K562 (cell line): ENCODE results near the gene CHRM3.

ENCODE experiments used
- HCFC1 ChIP-seq: IDR thresholded peaks from 2 replicates; pipeline ENCODE4 v1.6.1; 2012; ENCODE audit warnings: low read depth, low read length, improper control_type of control experiment
- ZFP30 ChIP-seq: fragments of 250-450 bp; sonication (Bioruptor Pico); IDR thresholded peaks from 2 replicates; pipeline ENCODE4 v1.8.0; 2022; ENCODE audit warnings: moderate library complexity, mild to moderate bottlenecking, inconsistent platforms, borderline replicate concordance
- TF ChIP-seq, protein P1 (sequence below), 3 experiments: IDR thresholded peaks in 2 of 3; conservative IDR thresholded peaks in 1 of 3; 2 replicates each; pipeline ENCODE4 v1.5.1; 2011 to 2012; ENCODE audit warnings: low read length in 3 of 3, mild to moderate bottlenecking in 3 of 3, control low read depth in 2 of 3, improper control_type of control experiment in 1 of 3, inconsistent platforms in 1 of 3, low read depth in 1 of 3, mixed read lengths in 1 of 3, moderate library complexity in 1 of 3; ENCODE audit not compliant: insufficient read depth in 2 of 3
- TF ChIP-seq, protein P2 (sequence below): fragments of 250-450 bp; sonication (Bioruptor Pico); IDR thresholded peaks from 2 replicates; pipeline ENCODE4 v1.5.0; 2020; ENCODE audit warnings: mild to moderate bottlenecking
- TF ChIP-seq, protein P3 (sequence below): fragments of 250-450 bp; sonication (Bioruptor Pico); IDR thresholded peaks from 2 replicates; pipeline ENCODE4 v1.5.0; 2021; ENCODE audit warnings: mild to moderate bottlenecking, moderate library complexity

DNA sequence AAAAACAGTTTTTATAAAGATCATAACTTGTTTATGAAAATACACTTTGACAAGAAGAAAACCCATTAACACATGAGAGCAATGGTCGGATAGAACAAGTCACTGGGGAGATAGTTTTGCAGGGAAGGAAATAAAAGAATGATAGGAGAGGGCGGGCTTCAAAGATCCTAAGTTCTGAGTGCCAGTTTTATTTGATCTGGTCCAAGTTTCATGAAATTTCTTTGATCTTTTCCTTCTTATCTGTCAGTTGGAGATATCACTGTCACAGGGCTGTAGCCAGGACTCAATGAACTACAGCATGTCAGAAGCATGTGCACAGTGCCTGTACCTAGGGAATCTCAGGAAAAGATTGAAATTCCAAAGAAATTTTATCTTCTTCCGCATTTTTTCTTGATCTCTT lies 36.5 kb downstream of the CHRM3 start:
- TF ChIP-seq, protein P1, sequence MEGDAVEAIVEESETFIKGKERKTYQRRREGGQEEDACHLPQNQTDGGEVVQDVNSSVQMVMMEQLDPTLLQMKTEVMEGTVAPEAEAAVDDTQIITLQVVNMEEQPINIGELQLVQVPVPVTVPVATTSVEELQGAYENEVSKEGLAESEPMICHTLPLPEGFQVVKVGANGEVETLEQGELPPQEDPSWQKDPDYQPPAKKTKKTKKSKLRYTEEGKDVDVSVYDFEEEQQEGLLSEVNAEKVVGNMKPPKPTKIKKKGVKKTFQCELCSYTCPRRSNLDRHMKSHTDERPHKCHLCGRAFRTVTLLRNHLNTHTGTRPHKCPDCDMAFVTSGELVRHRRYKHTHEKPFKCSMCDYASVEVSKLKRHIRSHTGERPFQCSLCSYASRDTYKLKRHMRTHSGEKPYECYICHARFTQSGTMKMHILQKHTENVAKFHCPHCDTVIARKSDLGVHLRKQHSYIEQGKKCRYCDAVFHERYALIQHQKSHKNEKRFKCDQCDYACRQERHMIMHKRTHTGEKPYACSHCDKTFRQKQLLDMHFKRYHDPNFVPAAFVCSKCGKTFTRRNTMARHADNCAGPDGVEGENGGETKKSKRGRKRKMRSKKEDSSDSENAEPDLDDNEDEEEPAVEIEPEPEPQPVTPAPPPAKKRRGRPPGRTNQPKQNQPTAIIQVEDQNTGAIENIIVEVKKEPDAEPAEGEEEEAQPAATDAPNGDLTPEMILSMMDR (IDR thresholded peaks at IDR 0.05 in 2 of 3, conservative IDR thresholded peaks at IDR 0.05 in 1 of 3; ENCODE audit: insufficient read depth in 2 of 3, low read depth in 1 of 3, low read length in 3 of 3) = no peak
- no peak for TF ChIP-seq HCFC1
- TF ChIP-seq, protein P2, sequence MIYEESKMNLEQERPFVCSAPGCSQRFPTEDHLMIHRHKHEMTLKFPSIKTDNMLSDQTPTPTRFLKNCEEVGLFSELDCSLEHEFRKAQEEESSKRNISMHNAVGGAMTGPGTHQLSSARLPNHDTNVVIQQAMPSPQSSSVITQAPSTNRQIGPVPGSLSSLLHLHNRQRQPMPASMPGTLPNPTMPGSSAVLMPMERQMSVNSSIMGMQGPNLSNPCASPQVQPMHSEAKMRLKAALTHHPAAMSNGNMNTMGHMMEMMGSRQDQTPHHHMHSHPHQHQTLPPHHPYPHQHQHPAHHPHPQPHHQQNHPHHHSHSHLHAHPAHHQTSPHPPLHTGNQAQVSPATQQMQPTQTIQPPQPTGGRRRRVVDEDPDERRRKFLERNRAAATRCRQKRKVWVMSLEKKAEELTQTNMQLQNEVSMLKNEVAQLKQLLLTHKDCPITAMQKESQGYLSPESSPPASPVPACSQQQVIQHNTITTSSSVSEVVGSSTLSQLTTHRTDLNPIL (CRISPR knock-in tag) = no peak
- no peak for TF ChIP-seq ZFP30
- TF ChIP-seq, protein P3, sequence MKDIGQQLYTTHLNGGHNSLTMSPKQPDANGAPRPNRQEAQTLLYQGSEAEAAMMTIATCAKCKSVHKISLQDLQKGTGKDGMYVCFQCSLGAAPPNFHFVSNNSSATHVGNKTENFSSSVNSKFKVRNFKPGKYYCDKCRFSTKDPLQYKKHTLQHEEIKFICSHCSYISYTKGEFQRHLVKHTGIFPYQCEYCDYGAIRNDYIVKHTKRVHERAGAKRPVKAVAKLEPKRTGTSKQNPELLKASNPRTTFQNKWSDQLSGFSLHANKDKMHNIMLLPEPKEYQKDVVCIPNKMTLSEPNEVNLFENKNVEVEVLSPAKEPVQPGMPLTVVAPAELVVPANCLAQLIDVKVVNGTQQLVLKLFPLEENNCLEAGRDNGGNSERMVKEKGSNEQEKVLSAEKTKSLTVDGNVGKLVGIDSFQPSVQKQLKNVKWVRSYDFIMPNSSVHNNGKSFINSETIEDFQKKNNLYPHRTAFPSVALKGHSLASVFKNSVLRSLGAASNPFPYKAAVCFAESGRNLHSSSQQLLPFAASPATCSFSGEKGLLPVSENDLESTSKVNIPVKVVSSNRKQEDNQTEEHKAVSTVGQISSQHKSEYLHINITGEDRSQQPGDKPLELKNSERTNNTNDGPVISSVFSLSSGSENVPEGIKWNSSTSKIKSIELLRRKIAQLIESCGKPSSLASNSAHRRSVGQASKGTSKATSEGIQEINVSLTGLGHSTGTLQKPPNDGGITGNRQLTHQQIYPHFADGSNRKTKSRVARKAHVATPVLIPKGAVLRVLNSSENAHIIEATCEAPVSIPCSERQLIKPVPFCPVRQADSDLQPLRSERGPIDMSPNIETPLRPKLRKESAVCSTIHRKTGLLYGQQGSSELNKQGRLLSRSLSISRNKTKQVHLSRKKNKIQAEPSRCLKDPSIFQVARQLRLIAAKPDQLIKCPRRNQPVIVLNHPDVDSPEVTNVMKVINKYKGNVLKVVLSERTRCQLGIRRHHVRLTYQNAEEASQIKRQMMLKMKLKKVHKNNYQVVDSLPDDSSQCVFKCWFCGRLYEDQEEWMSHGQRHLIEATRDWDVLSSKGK = no peak
